Heart right ventricle (tissue), 16 donors: ENCODE measurements around the gene SLC25A19. TPM values are rescaled to one million over a fixed set of nuclear protein-coding genes. Genes with fewer than 3 reads are reported as not detected.

Source experiments
- ATAC-seq, 8 donors: fragments of 200-7000 bp; cut with Tn5 transposase; one replicate each; pipeline ENCODE4 v1.9.1; 2020; ENCODE audit warnings: mild to moderate bottlenecking in 8 of 8, moderate library complexity in 8 of 8, moderate number of reproducible peaks in 1 of 8
- DNase-seq, 2 donors: peaks; one replicate each; pipeline ENCODE4 v3.0.0-alpha.2; 2020
- H3K27ac ChIP-seq, 10 donors: fragments of 200-600 bp; sonication (generic) in 2 of 10; one replicate each; pipeline versions ENCODE4 v1.5.0 to v1.8.0; 2020 to 2022; ENCODE audit warnings: mild to moderate bottlenecking in 3 of 10
- H3K27me3 ChIP-seq, 7 donors: fragments of 200-600 bp; one replicate each; pipeline ENCODE4 v1.8.0; 2021 to 2022; ENCODE audit warnings: mild to moderate bottlenecking in 2 of 7
- H3K36me3 ChIP-seq, 9 donors: fragments of 200-600 bp; sonication (generic) in 1 of 9; one replicate each; pipeline versions ENCODE4 v1.5.0 to v1.8.0; 2020 to 2022; ENCODE audit warnings: mild to moderate bottlenecking in 2 of 9
- H3K4me1 ChIP-seq, 9 donors: fragments of 200-600 bp; sonication (generic) in 1 of 9; one replicate each; pipeline versions ENCODE4 v1.5.0 to v1.8.0; 2020 to 2022; ENCODE audit warnings: mild to moderate bottlenecking in 4 of 9
- H3K4me3 ChIP-seq, 10 donors: fragments of 200-600 bp; sonication (generic) in 2 of 10; one replicate each; pipeline versions ENCODE4 v1.5.0 to v1.8.0; 2020 to 2022; ENCODE audit warnings: mild to moderate bottlenecking in 7 of 10, moderate library complexity in 2 of 10
- H3K9me3 ChIP-seq, 11 donors: fragments of 200-600 bp in 10 of 11; sonication (generic) in 2 of 11; one replicate each; pipeline versions ENCODE4 v1.5.0 to v1.8.0; 2013 to 2022; ENCODE audit warnings: mild to moderate bottlenecking in 2 of 11, control low read depth in 1 of 11, moderate library complexity in 1 of 11
- WGBS, 2 donors: extraction: QIAGEN DNeasy Blood & Tissue Kit; methylation state at CpG; one replicate each; pipeline ENCODE4 v1.1.7; 2013; ENCODE audit warnings: inconsistent platforms in 1 of 2; 5-methylcytosine and 5-hydroxymethylcytosine counted together
- intact Hi-C, 10 donors: fragments of 100-400 bp; cut with DNase I; formaldehyde crosslinking; loops; one replicate each; pipeline versions ENCODE4 v1.11.1 to v1.14.2; 2022
- polyA plus RNA-seq, 2 donors: library from polyadenylated mRNA; stranded (reverse); fragments of 200-250 nt; gene quantifications; one replicate each; pipeline ENCODE4 v1.2.3, GENCODE V29; 2013
- total RNA-seq, 10 donors: library from RNA; stranded (reverse); fragmentation: NEBNext Ultra II Directional in 3 of 10; extraction: Animal tissue kit (Norgen Biotek cat#: 25700) in 3 of 10; gene quantifications; one replicate each; pipeline versions ENCODE4 v1.2.1 to v1.2.4, GENCODE V29; 2021 to 2023
- TF ChIP-seq, protein P1 (sequence below), 9 donors: fragments of 200-600 bp; sonication (generic) in 2 of 9; IDR thresholded peaks; one replicate each; pipeline versions ENCODE4 v1.5.0 to v1.8.0; 2021 to 2022; ENCODE audit warnings: antibody characterized with exemption in 9 of 9, mild to moderate bottlenecking in 5 of 9, moderate library complexity in 1 of 9
- donor health status: Arrhythmogenic right ventricular cardiomyopathy.
- donor health status: ischemic (EF 13 %, LVEDD 7.1; RV severe dilation, severe dysfunction).
- donor health status: healthy with polysubstance abuse.
- donor health status: DM: no; HTN: yes; CAD: no.
- donor health status: DM: no; HTN: no; CAD: no.
- donor health status: ischemic (EF 25% LVEDD 6.9; RV normal size, moderate dysfunction).
- donor health status: ischemic (EF 25% LVEDD 5.7; RV mildly dilated, moderate dysfunction).
- donor health status: healthy.
- donor health status: DM: yes; HTN: yes; CAD: no.
- donor health status: Ischemic cardiomyopathy.
- donor health status: ischemic (EF 35%, LVEDD 5.7; RV mildly dilated, moderate dysfunction).
- donor health status: nonischemic (EF 11% LVEDD 7.7; RV severe dilation, severe dysfunction).
- donor health status: DM: yes; HTN: yes; CAD: no.
- donor health status: PGD.
- donor health status: ischemic (EF 29% LVEDD 5.4; RV normal size, mild dysfunction).
- donor health status: nonischemic (EF 23%, LVEDD 6.1; RV moderate dilation, normal function).

Gene SLC25A19
- total and polyA plus RNA-seq, 12 donors, result 6.8 to 23.2 (median 12.2) TPM

DNA sequence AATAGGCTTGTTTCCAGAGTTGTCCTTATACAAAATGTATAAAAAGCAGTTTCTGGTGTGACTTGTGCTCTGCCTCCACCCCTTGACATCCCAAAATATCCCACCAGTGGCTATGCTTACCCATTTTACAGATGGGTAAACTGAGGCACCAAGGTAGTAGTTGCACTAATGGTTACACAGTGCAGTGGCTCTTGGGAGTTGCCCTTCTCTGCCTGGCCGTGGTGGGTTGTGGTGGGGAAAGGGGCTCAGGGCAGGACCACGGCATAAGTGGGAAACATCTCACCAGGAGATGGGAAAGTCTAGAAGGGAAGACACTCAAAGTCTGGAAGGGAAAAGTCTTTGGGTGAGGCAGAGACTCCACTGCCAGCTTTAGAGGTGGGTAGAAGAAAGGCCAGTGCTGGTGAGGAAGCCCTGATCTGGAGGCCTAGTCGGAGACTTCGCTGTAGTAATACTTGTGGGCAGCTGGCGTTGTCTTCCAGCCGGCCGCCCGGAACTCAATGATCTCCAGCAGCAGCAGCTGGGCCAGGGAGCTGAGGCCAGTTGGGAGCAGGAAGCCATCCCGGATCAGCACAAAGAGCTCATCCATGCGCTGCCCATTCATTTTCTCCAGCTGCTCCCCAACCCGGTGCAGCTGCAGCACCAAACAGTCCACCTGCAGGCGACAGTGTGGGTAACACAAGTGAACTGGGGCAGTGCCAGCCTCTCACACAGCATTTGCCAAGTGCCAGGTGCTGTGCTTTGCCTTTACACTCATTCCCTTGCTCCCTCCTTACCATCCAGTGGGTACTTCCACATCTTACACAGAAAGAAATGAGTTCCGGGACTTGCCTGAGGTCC lies 22.7 kb downstream of the SLC25A19 start:
- Histone ChIP-seq H3K4me3 (no peak overlapping the region), H3K27me3 (no peaks in the 10 kb centered on the region), H3K36me3 (peaks cover 0 to 53% (median 35%) of the 10 kb centered on the region in 9 donors), H3K27ac (peak overlapping the region in 1 of 10 donors; percentile 26), H3K4me1 (peaks cover 4 to 57% (median 29%) of the 10 kb centered on the region in 9 donors), H3K9me3 (no peaks in the 10 kb centered on the region)
- no peak for ATAC-seq
- DNase-seq, result no peak
- TF ChIP-seq, protein P1, sequence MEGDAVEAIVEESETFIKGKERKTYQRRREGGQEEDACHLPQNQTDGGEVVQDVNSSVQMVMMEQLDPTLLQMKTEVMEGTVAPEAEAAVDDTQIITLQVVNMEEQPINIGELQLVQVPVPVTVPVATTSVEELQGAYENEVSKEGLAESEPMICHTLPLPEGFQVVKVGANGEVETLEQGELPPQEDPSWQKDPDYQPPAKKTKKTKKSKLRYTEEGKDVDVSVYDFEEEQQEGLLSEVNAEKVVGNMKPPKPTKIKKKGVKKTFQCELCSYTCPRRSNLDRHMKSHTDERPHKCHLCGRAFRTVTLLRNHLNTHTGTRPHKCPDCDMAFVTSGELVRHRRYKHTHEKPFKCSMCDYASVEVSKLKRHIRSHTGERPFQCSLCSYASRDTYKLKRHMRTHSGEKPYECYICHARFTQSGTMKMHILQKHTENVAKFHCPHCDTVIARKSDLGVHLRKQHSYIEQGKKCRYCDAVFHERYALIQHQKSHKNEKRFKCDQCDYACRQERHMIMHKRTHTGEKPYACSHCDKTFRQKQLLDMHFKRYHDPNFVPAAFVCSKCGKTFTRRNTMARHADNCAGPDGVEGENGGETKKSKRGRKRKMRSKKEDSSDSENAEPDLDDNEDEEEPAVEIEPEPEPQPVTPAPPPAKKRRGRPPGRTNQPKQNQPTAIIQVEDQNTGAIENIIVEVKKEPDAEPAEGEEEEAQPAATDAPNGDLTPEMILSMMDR (IDR thresholded peaks at IDR 0.05), result no peak
- WGBS, 2 donors, result 86 to 87% methylated on average over 13 of the region's 13 CpGs
- intact Hi-C loops, result no loop called here

DNA sequence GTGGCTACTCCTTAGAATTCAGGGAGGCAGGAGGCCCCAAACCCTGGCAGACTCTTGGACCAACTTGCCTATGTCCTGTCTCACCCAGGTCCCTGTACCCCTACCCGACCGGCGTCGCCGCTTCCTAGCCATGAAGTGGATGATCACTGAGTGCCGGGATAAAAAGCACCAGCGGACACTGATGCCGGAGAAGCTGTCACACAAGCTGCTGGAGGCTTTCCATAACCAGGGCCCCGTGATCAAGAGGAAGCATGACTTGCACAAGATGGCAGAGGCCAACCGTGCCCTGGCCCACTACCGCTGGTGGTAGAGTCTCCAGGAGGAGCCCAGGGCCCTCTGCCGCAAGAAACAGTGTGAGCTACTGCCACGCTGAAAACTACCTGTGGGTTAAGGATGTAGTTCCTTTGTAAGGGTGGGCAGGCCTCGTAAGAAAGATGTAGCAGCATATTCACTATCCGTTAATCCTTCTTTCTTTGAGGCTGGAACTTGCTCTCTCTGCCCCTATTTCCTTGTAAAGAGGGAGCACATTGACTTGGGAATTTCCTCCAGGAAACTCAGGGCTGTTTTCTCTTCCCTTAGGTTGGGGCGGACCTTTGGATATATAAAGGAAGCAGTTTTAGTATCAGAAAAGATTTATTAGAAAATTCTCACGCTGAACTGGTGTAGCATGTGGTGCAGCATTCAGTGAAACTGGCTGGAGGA lies 23.5 kb downstream of the SLC25A19 start:
- Histone ChIP-seq H3K27me3 (no peaks in the 10 kb centered on the region), H3K36me3 (peaks cover 0 to 53% (median 35%) of the 10 kb centered on the region in 9 donors), H3K4me3 (no peak overlapping the region), H3K9me3 (no peaks in the 10 kb centered on the region), H3K27ac (peak overlapping the region in 1 of 10 donors; percentile 26), H3K4me1 (peaks cover 4 to 57% (median 29%) of the 10 kb centered on the region in 9 donors)
- TF ChIP-seq, protein P1 (IDR thresholded peaks at IDR 0.05), result no peak
- intact Hi-C loops, result no loop called here
- 87% methylated on average over 17 of the region's 17 CpGs for WGBS, 2 donors
- no peak for ATAC-seq
- no peak for DNase-seq

DNA sequence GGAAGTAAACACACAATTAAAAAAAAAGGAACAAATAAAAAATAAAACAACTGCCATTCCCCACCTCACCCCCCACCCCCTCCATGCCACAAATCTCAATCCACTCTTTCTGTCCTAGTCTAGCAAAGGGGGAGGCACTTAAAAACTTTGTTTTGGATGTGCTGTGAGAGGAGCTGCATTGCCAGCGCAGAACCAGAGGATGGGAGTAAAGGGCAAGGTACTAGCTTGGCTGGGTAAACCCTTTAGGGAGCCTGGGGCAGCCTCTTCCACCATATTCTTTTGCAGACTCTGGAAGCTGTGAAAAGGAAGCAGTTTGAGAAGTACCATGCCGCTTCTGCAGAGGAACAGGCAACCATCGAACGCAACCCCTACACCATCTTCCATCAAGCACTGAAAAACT lies 26.2 kb downstream of the SLC25A19 start:
- WGBS, 2 donors, result 93% methylated on average over 4 of the region's 4 CpGs
- no peaks in the 10 kb centered on the region for H3K9me3 ChIP-seq
- peak overlapping the region in 4 of 10 donors; percentile 75 to 95 (median 82) for H3K4me3 ChIP-seq
- intact Hi-C loops, result no loop called here
- no peak overlapping the region for H3K27ac ChIP-seq
- peaks cover 4 to 57% (median 38%) of the 10 kb centered on the region in 9 donors for H3K4me1 ChIP-seq
- H3K36me3 ChIP-seq, result peaks cover 0 to 53% (median 35%) of the 10 kb centered on the region in 9 donors
- TF ChIP-seq, protein P1 (IDR thresholded peaks at IDR 0.05), result no peak
- ATAC-seq (no peak), DNase-seq (no peak)
- H3K27me3 ChIP-seq, result no peaks in the 10 kb centered on the region

DNA sequence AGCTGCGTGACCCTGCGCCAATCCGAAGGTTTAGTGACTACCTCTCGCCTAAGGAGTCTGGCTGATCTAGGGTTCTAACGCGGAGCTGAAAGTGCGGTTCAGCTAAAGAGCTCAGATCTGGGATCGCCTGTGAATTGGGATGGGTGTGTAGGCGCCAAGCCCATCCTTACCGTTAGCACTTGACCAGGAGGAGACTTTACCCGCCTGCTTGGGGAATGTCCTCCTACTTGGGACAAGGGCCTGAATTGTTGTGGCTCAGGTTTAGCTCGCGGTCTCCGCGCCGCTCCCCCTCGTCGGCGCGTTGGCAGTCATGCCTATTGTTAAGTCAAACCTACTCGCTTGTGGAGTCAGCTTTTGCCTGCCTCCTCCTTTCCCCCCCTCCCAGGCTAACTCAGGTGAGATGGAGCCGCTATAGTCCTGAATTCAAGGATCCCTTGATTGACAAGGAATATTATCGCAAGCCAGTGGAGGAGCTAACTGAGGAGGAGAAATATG lies 27.1 kb downstream of the SLC25A19 start:
- intact Hi-C loops, result no loop called here
- Histone ChIP-seq H3K27me3 (no peaks in the 10 kb centered on the region), H3K4me1 (peaks cover 4 to 48% (median 31%) of the 10 kb centered on the region in 9 donors), H3K4me3 (peak overlapping the region; percentile 75 to 100 (median 94)), H3K9me3 (no peaks in the 10 kb centered on the region), H3K36me3 (peaks cover 0 to 45% (median 35%) of the 10 kb centered on the region in 9 donors), H3K27ac (peak overlapping the region; percentile 93 to 99 (median 97))
- TF ChIP-seq, protein P1 (IDR thresholded peaks at IDR 0.05), result no peak
- no peak for DNase-seq
- peak in 3 of 8 donors; percentile 10 to 19 (median 10) for ATAC-seq
- WGBS, 2 donors, result 2% methylated on average over 23 of the region's 23 CpGs
